HepG2 (cell line): ENCODE results near the gene ZSWIM5. TPM values are rescaled to one million over a fixed set of nuclear protein-coding genes. Genes with fewer than 3 reads are reported as not detected.

Experiments
- AKAP8 ChIP-seq: sonication (generic); formaldehyde crosslinking; IDR thresholded peaks from 2 replicates; pipeline ENCODE4 v1.5.1; 2020; ENCODE audit warnings: mild to moderate bottlenecking, missing genetic modification reagents
- ATF5 ChIP-seq: sonication (generic); formaldehyde crosslinking; IDR thresholded peaks from 2 replicates; pipeline ENCODE4 v1.4.0; 2020; ENCODE audit warnings: mild to moderate bottlenecking, low read depth, missing genetic modification reagents
- CTCF ChIP-seq: sonication (generic); formaldehyde crosslinking; IDR thresholded peaks from 2 replicates; pipeline ENCODE4 v1.5.0; 2020; ENCODE audit warnings: mild to moderate bottlenecking, missing genetic modification reagents, moderate library complexity
- GATAD1 ChIP-seq: IDR thresholded peaks from 2 replicates; pipeline ENCODE4 v1.6.1; 2016; ENCODE audit warnings: missing genetic modification reagents, missing compliant biosample characterization
- GFI1 ChIP-seq: sonication (generic); formaldehyde crosslinking; IDR thresholded peaks from 2 replicates; pipeline ENCODE4 v1.5.0; 2020; ENCODE audit warnings: missing genetic modification reagents, mild to moderate bottlenecking, borderline replicate concordance
- HNF4G ChIP-seq, 2 experiments: sonication (generic) in 1 of 2; formaldehyde crosslinking in 1 of 2; IDR thresholded peaks; 2 replicates each; pipeline versions ENCODE4 v1.4.0 to v1.6.1; 2011 to 2020; ENCODE audit warnings: borderline replicate concordance in 2 of 2, low read depth in 2 of 2, mild to moderate bottlenecking in 2 of 2, low read length in 1 of 2, missing genetic modification reagents in 1 of 2, moderate library complexity in 1 of 2
- KMT2B ChIP-seq: IDR thresholded peaks from 2 replicates; pipeline ENCODE4 v1.6.1; 2016; ENCODE audit warnings: missing genetic modification reagents, missing compliant biosample characterization
- MIER2 ChIP-seq: IDR thresholded peaks from 2 replicates; pipeline ENCODE4 v1.6.1; 2016; ENCODE audit warnings: missing biosample characterization, missing genetic modification reagents
- MLXIP ChIP-seq: sonication (generic); formaldehyde crosslinking; IDR thresholded peaks from 2 replicates; pipeline ENCODE4 v1.9.0; 2021; ENCODE audit warnings: missing genetic modification reagents, borderline replicate concordance
- MXI1 ChIP-seq: IDR thresholded peaks from 3 replicates; pipeline ENCODE4 v1.6.1; 2012; ENCODE audit warnings: low read depth, low read length, inconsistent platforms, borderline replicate concordance
- RELA ChIP-seq: sonication (generic); formaldehyde crosslinking; IDR thresholded peaks from 2 replicates; pipeline ENCODE4 v1.4.0; 2020; ENCODE audit warnings: missing genetic modification reagents
- SMYD3 ChIP-seq: sonication (generic); formaldehyde crosslinking; IDR thresholded peaks from 2 replicates; pipeline ENCODE4 v1.8.1; 2023; ENCODE audit warnings: mild to moderate bottlenecking, missing genetic modification reagents
- SP4 ChIP-seq: sonication (generic); formaldehyde crosslinking; IDR thresholded peaks from 2 replicates; pipeline ENCODE4 v1.8.1; 2023; ENCODE audit warnings: mild to moderate bottlenecking, missing genetic modification reagents
- TOE1 ChIP-seq: sonication (generic); formaldehyde crosslinking; IDR thresholded peaks from 2 replicates; pipeline ENCODE4 v1.4.0; 2020; ENCODE audit warnings: mild to moderate bottlenecking, missing genetic modification reagents
- ZKSCAN8 ChIP-seq: IDR thresholded peaks from 2 replicates; pipeline ENCODE4 v1.6.1; 2016; ENCODE audit warnings: borderline replicate concordance, missing genetic modification reagents, missing compliant biosample characterization
- ZNF547 ChIP-seq: sonication (generic); formaldehyde crosslinking; IDR thresholded peaks from 2 replicates; pipeline ENCODE4 v1.5.1; 2020; ENCODE audit warnings: mild to moderate bottlenecking, missing genetic modification reagents
- ZNF720 ChIP-seq: sonication (generic); formaldehyde crosslinking; IDR thresholded peaks from 2 replicates; pipeline ENCODE4 v1.4.0; 2020; ENCODE audit warnings: missing genetic modification reagents
- ZNF746 ChIP-seq: sonication (generic); formaldehyde crosslinking; IDR thresholded peaks from 2 replicates; pipeline ENCODE4 v1.8.0; 2022; ENCODE audit warnings: mild to moderate bottlenecking, missing genetic modification reagents
- ZNF749 ChIP-seq: sonication (generic); formaldehyde crosslinking; IDR thresholded peaks from 2 replicates; pipeline ENCODE4 v1.8.0; 2022; ENCODE audit warnings: mild to moderate bottlenecking, missing genetic modification reagents, moderate library complexity, borderline replicate concordance
- ZXDC ChIP-seq: sonication (generic); formaldehyde crosslinking; IDR thresholded peaks from 2 replicates; pipeline ENCODE4 v1.5.0; 2020; ENCODE audit warnings: mild to moderate bottlenecking, missing genetic modification reagents
- polyA plus RNA-seq, 8 experiments: library from polyadenylated mRNA; depleted of rRNA in 3 of 8; stranded (reverse) in 7 of 8; unstranded in 1 of 8; fragments of >200 nt; fragmentation: Illumina TruSeq in 4 of 8; extraction: Trizol in 4 of 8; gene quantifications; 2 replicates each; pipeline versions ENCODE4 v1.2.1 to v1.2.3, GENCODE V29; 2011 to 2016; ENCODE audit warnings: low read depth in 4 of 8, missing spikeins in 1 of 8, mixed read lengths in 1 of 8; ENCODE audit not compliant: insufficient read depth in 1 of 8
- total RNA-seq, 5 experiments: library from RNA; depleted of rRNA; stranded (reverse); fragments of >200 nt; fragmentation: Illumina TruSeq; extraction: Trizol; gene quantifications; 2 replicates each; pipeline ENCODE4 v1.2.3, GENCODE V29; 2016; ENCODE audit warnings: low read depth in 1 of 5

Gene ZSWIM5
- total and polyA plus RNA-seq, 2 of the 13 experiments (the other 11 are each of a cell fraction or from before 2014, with no cell fraction given): 11.0 to 20.6 TPM

- TF ChIP-seq ZXDC (CRISPR knock-in tag): no peak
- TF ChIP-seq GATAD1 (CRISPR knock-in tag): peak; percentile 83
- TF ChIP-seq ATF5 (CRISPR knock-in tag): no peak
- TF ChIP-seq ZKSCAN8 (CRISPR knock-in tag): no peak
- no peak for TF ChIP-seq ZNF746 (CRISPR knock-in tag)
- TF ChIP-seq MIER2: no peak
- TF ChIP-seq CTCF (CRISPR knock-in tag): 0 out of 2 replicates have a peak, but pooled peaks have one; percentile 17
- TF ChIP-seq HNF4G (IDR thresholded peaks at IDR 0.05; ENCODE audit: borderline replicate concordance, low read depth, low read length): peak; percentile 61; the same call in 1 of the 2 replicates
- TF ChIP-seq HNF4G (CRISPR knock-in tag; IDR thresholded peaks at IDR 0.05; ENCODE audit: borderline replicate concordance, low read depth): no peak
- no peak for TF ChIP-seq GFI1 (CRISPR knock-in tag)
- TF ChIP-seq AKAP8 (CRISPR knock-in tag): no peak
- no peak for TF ChIP-seq TOE1
- TF ChIP-seq RELA: no peak
- TF ChIP-seq ZNF749 (CRISPR knock-in tag): no peak; the same call in 1 of the 2 replicates
- TF ChIP-seq SMYD3: no peak
- TF ChIP-seq MLXIP: no peak
- TF ChIP-seq KMT2B: no peak; the same call in 1 of the 2 replicates
- TF ChIP-seq ZNF547 (CRISPR knock-in tag): peak; percentile 71
- peak; percentile 81; the same call in 1 of the 3 replicates for TF ChIP-seq MXI1
- no peak for TF ChIP-seq ZNF720 (CRISPR knock-in tag)
- 0 out of 2 replicates have a peak, but pooled peaks have one; percentile 37 for TF ChIP-seq SP4
Measured at GRCh38 chr1:45010855-45011811, 195.3 kb downstream of the ZSWIM5 start, which contains the start of gene HECTD3 (continued).
